ENCODE results near the gene PTPN14. TPM values are rescaled to one million over a fixed set of nuclear protein-coding genes. Genes with fewer than 3 reads are reported as not detected.

The PTPN14 gene
- total and polyA plus RNA-seq, 2 of the 8 experiments (the other 6 are each of a cell fraction or from before 2014, with no cell fraction given) = 14.4 to 93.6 TPM

GRCh38 chr1:214472364-214472763, 79.0 kb downstream of the PTPN14 start (continued):
- TF ChIP-seq HDAC6 (IDR thresholded peaks at IDR 0.05; ENCODE audit: low read depth, low read length) (no peak), RBBP5 (IDR thresholded peaks at IDR 0.05; ENCODE audit: borderline replicate concordance, low read depth, low read length) (no peak), EP300 (IDR thresholded peaks at IDR 0.05; ENCODE audit: borderline replicate concordance in 1 of 2, low read depth in 2 of 2, low read length in 2 of 2) (no peak), SP1 (IDR thresholded peaks at IDR 0.05; ENCODE audit: low read depth, low read length) (no peak), KDM5A (IDR thresholded peaks at IDR 0.05; ENCODE audit: low read length) (no peak)
